GM19023 (cell line): ENCODE data around the gene GALNT14.

Source experiments
- ATAC-seq: cut with Tn5 transposase; IDR thresholded peaks from one replicate; pipeline ENCODE4 v1.9.1; 2021; ENCODE audit warnings: mild to moderate bottlenecking, moderate library complexity; ENCODE audit not compliant: unreplicated experiment

The GALNT14 gene

DNA sequence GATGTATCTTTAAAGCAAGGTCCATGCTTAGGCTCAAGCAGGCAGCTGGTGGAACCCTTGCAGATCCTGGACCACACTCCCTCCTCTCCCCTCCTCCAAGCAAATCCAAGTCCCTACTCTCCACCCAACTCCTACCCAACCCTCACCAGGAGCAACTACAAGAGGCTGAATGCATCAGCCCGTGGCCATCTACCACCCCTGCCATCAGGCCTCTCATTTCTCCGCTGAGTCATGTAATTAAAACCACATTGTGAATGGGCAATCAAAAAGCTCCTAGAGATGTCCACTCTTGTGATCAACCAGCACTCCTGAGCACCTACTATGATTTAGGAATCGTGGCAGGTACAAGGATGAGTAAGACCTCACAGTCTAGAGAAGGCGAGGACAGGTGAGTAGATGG, 188.8 kb downstream of the GALNT14 start:
- no peak for ATAC-seq

- ATAC-seq: no peak
Measured at GRCh38 chr2:30948857-30949256, 189.4 kb downstream of the GALNT14 start.

DNA sequence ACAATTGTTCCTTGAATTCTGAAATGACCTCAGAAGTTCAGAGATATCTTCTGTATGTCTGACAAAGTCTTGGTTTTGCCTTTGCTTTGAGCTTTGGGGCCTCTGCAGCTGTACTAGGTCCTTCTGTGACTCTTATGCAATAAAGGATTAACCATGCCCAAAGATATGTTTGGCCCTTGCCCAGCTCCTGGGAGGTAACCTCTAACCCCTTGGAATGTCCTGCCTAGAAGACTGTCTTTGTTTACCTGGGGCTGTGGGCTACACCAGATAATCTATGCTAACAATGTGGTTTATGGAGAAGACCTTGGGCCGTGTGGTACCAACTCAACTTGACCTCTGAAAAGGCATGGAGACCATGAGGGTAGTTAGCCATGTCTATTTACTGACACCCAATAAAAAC, 190.1 kb downstream of the GALNT14 start:
- ATAC-seq: no peak

GRCh38 chr2:30947686-30948085, 190.6 kb downstream of the GALNT14 start:
- ATAC-seq: no peak

- no peak for ATAC-seq
Measured at GRCh38 chr2:30942419-30942818, 195.8 kb downstream of the GALNT14 start.

DNA sequence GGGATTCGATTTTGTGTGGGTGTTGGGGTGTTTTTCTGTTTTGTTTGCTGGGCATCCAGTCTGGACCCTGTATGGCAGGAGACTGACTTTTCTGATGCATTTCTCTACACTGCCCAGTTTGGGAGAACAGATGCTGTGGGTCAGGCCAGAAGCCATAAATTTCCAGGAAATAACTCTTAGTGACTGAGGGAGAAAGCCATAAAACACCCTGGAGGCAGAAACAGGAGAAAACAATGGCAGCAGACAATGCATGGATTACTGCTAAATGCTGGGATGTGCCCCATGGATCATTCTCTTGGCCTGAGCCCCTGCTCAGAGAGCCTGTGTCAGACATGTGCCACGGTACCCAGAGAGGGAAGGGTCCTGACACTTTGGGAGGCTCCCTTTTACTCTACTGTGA, 197.4 kb downstream of the GALNT14 start:
- ATAC-seq: no peak

DNA sequence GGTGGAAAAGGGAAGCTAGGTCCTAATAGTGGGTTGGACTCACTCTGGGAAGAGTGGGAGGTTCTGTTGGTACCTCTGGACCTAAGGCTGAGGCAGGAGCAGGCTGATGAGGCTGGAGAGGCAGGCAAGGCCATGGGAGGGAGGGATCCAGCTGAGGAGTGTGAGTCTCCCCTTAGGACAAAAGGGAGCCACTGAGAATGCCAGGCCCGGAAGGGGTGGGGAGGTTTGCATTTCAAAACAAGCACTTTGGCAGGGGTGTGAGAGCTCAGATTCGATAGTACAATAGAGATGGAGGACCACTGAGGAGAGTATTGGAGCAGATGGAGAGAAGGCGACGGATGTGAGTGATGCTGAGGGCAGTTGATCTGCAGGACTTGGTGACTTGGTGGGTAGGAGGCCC, 198.9 kb downstream of the GALNT14 start:
- no peak for ATAC-seq

DNA sequence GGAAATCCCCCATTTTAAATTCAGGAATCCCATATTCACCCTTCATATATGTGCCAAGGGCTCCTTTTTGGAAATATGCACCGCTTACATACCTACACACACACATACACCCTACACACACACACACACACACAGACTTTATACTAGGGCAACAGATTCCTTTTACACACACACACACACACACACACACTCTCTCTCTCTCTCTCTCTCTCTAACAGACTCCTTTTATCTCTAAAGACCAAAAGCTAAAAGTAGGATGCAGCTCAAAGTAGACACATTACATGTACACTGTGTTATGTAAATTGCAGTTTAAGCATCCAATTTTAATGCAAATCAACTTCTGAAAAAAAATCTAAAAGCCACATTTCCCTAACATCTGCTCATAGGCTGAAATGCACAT, 200.0 kb downstream of the GALNT14 start:
- ATAC-seq: no peak

DNA sequence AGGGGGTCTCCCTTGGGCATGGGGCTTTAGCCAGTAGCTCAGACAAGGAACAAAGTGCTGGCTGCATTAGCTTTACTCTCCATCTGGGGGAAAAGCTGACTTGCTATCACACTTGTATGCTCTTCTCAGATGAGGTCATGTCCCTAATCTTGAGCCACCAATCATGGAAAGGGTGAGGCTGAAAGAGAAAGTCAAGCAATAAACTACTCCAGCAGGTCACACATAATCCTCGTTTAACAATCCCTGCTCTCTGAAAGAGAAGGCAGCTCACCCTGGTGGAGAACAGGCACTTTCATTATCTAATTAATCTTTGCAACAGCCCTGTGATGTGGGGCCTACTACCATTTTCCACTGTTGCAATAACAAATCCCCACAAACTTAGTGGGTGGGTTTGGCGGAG, 201.3 kb downstream of the GALNT14 start:
- no peak for ATAC-seq

DNA sequence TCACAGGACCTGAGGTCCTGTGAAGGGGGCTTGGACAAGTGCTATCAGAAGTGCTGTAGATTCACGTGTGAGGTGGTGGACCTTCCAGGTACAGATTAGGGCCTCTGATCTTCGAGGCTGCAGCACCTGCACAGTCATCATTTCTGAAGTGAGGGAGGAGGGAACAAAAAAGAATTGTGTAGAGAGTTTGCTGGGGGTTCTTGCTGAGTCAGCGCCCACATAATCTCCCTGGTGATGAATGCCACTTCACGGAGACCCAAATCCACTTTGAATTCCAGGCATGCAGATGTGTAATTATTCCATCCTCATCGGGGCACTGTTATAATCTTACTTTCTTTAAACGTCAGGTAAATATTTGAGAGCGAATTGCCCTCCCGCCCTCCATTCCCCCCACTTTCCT, 202.4 kb downstream of the GALNT14 start:
- ATAC-seq: no peak

- ATAC-seq: no peak
Measured at GRCh38 chr2:30934066-30934465, 204.2 kb downstream of the GALNT14 start.

DNA sequence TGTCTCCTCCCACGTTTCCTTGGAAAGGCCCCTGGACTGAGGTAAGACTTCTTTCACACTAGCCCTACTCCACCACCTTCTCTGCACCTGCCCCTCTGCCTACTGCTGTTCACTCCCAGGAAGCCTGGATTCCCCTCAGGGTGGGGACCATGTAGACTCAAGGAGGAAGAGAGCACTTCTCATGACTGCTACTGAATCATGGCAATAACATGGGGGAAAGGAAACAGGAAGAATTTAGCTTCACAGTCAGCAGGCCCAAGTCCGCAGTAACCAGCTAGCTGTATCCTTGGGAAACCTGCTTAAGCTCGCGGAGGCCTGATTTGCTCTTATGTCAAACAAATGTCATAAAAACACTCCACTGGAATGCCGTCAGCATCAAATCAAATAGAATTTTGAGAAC, 204.7 kb downstream of the GALNT14 start:
- ATAC-seq: no peak

DNA sequence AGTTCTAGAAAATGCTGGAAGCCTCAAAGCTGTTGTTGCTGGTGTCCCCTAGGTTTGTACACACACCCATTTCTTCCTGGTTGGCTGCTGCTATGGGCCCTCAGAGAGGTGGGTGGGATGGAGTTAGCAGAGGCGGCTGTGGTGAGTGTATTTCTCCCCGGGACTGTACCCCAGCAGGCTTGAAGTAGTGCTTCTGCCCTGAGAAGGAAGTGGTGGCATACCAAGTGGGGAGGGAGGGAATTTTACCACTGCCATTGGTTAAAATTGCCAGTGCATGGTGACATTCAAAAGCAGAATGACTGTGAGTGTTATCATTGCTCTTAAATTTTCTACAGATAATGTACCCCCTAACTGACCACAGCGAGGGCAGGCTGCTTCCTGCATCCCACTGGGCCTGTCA, 205.4 kb downstream of the GALNT14 start:
- no peak for ATAC-seq

GRCh38 chr2:30931841-30932407, 206.3 kb downstream of the GALNT14 start:
- ATAC-seq: no peak

DNA sequence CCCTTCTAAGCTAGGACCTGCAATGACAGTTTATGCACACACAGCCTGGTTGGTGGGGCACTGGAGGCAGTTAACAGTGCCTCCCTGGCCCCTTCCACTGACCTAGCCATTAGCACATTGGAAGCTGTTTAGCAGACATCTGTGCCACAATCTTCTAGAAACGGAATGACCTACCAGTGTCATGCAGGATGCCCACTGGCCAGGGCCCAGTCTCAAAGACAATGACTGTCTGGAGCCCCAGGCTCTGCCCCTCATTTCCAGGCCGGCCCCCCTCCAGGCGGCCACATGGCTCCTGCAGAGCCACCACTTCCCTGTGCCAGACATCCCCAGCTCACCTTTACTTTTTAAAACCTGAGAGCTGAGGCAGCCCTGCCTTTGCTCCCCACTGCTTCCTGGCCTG, 207.5 kb downstream of the GALNT14 start:
- no peak for ATAC-seq

- no peak for ATAC-seq
Measured at GRCh38 chr2:30927465-30928075, 210.7 kb downstream of the GALNT14 start.

DNA sequence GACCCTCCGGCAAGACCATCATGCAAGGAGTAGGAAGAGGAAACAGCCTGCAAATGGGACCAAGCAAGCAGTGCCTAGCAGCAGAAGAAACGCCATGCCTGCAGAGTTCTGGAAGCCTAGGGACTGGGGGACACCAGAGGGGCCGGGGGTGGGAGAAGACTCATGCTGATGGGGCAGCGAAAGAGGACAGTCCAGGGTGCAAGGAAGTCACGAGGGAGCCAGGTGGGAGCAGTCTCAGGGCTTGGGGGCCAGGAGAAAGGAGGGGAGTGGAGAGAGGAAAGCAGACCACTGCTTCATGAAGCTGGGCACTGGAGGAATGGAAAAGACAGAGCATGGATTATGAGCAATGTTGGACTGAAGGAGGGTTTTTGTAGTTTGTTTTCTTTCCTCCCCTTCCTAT, 211.6 kb downstream of the GALNT14 start:
- no peak for ATAC-seq

DNA sequence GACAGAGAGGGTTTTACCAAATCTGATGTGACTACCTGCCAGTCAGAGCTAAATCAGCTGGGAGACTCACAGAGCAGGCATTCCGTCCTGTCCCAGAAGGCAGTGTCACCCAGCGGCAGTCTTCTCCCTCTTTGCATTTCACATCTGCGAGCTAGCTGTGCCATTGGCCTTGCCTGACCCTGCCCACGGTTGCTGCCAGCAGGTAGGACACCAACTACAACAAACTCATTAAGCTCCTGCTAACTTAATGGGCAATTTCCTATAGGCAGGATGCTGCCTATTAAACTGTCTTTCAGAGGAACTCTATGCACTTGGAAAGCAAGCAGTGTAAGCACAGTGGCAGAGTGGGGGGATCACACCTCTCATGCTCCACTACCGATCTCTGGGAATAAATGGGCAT, 214.6 kb downstream of the GALNT14 start:
- ATAC-seq: no peak

GRCh38 chr2:30920511-30920910, 217.7 kb downstream of the GALNT14 start:
- ATAC-seq: no peak

DNA sequence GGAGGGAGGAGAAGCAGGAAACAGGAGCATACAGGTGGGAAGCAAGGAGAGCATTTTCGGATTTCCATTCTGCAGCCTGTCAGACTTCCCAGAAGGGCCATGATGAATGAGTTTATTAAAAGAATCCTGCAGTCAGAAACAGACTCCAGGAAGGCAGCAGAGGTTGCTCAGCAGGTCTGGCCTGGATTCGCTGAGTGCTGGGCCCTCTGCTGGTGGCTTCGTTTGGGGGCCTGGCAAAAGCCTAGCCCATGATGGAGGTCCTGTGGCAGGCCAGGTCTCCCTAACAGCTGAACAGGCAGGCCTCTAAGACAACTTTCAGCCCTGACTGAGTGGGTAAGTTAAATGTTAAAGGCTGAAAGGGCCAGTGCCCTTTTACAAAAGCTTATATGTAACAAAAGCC, 222.8 kb downstream of the GALNT14 start:
- ATAC-seq: no peak

- no peak for ATAC-seq
Measured at GRCh38 chr2:30914456-30914855, 223.8 kb downstream of the GALNT14 start.

DNA sequence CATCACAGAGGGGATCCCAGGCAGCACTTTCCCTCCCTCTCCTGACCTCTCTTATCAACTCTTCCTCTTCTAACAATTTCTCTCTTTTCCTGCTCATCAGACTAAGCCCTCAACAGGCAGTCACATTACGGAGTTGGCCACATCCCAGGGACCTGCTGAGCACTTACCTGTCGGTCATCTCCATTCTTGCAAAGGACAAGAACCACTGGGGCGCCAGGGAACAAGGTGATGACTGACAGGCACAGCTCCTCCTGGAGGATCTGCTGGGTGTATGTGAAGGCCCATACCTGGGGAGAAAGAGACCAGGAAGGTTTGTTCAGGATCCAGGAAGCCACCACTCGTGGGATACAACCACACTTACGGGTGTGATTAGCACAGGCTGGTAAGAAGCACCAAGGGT, 226.2 kb downstream of the GALNT14 start:
- no peak for ATAC-seq

DNA sequence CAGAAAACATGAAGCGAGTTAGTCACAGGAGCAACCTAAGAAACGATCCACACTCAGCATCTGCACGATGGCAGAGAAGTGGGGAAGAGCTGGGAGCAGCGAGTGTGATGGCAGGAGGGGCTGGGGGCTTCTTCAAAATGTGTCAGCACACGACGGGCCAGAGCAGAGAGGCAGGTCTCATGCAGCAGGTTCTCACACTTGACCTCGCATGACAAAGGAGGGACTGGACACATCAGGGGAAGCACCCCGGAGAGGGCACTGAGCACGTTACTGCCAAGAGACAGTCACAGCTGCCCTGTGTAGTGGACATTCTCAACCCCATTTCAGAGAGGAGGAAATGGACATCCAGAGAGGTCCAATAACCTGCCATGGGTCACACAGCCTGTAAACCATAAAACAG, 226.9 kb downstream of the GALNT14 start:
- no peak for ATAC-seq
